NCI-H1092 (cell line): ENCODE results near the gene TPK1.

Experiments
- DNase-seq: peaks from one replicate; lab custom pipeline; 2025; lab: John Stamatoyannopoulos, UW

Gene TPK1

GRCh38 chr7:144835652-144836544 is at the start of gene TPK1:
Gene TPK1, minus strand, starts transcription at chr7:144836053. Its CDS starts 451 bp downstream, at chr7:144835602.
- peak; percentile 90 for DNase-seq

GRCh38 chr7:144885478-144885877 is 49.6 kb upstream of the TPK1 start:
- no peak for DNase-seq

GRCh38 chr7:144884896-144885295 is 49.0 kb upstream of the TPK1 start:
- DNase-seq: no peak

DNA sequence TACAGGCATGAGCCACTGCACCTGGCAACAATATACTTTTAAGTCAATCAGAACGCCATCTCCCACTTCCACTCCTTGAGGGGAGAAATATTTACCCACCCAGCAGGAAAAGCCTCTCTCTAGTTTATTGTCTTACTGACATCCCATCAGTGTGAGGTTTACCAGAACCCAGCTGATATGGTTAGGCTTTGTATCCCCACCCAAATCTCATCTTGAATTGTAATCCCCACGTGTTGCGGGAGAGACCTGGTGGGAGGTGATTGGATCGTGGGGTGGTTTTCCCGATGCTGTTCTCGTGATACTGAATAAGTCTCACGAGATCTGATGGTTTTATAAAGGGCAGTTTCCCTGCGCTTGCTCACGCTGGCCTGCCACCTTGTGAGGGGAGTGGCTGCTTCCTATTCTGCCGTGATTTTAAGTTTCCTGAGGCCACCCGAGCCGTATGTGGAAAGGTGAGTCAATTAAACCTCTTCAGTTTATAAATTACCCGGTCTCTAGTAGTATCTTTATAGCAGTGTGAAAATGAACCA is 37.5 kb upstream of the TPK1 start:
- DNase-seq: no peak

- no peak for DNase-seq
Observed at GRCh38 chr7:144869082-144869481, 33.2 kb upstream of the TPK1 start.

GRCh38 chr7:144866189-144866588 is 30.3 kb upstream of the TPK1 start:
- DNase-seq: no peak

- no peak for DNase-seq
Observed at GRCh38 chr7:144863320-144863647, 27.4 kb upstream of the TPK1 start.

GRCh38 chr7:144862612-144863319 is 26.9 kb upstream of the TPK1 start:
- DNase-seq: no peak

DNA sequence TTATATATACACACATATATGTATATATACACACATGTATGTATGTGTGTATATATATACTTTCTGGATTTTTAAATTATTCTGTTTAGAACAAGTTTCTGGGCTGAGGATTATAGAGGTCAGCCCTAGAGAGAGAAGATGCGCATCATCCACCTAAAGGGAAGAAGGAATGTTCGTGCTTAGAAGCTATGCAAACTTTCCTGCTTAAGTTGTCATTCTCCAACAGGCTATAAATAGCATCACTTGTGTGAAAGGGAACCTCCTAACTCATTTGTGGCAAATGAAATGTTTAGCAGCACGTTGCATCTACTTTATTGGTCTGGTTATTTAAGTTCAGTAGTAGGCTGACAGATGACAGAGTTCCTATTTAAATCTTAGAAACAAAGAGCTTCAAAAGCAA is 23.9 kb upstream of the TPK1 start:
- no peak for DNase-seq

- peak; percentile 4 for DNase-seq
Observed at GRCh38 chr7:144857463-144857862, 21.6 kb upstream of the TPK1 start.

DNA sequence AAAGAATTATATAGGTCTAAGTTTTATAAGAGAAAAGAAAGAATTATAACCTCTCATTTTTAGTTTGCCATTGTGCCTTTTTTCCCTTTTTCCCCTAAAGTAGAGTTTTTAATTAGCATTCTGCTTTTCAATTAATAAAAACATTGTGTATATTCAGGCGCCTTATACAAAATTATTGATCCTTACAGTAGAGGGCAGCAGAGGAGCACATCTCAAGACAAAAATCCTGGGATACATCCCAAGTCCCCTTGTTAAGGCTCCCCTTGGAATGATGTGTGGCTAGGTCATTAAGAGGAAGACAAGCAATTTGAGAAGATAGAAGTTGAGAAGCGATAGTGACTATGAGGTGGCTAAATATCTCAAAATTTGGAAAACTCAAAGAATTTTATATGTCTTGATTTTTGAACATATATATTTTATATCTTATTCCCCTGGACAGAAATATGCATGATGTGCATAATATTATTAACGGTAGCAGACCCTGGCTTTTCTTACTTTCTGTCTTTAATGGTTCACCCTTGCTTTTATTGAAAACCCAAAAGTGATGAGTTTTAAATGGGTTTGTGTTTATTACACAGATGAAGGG is 19.1 kb upstream of the TPK1 start:
- peak; percentile 50 for DNase-seq

DNA sequence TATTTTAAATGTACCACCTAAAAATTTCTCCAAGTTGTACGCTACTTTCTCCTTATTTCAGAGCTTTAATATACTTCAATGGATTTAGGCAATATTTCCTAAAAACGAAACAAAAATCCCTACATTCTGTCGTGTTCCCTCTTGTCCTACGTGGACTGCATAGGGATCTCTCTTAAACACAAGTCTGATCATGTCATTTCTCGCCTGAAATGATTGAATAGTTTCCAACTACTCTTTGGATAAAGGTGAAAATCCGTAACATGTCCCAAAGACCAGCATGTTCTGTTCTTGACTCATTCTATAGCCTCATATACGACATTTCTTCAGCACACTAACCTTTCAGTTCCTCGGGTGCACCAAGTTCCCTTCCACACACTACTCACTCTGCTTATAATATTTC is 17.7 kb upstream of the TPK1 start:
- no peak for DNase-seq

DNA sequence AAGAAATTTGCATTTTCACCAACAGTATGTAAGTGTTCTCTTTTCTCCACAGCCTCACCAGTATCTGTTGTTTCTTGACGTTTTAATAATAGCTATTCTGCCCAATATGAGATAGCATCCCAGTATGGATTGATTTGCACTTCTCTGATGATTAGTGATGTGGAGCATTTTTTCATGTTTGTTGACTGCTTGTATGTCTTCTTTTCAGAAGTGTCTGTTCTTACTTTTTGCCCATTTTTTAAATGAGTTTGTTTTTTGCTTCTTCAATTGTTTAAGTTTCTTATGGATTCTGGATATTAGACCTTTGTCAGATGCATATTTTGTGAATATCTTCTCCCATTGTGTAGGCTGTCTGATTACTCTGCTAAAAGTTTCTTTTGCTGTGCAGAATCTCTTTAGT is 12.2 kb upstream of the TPK1 start:
- no peak for DNase-seq

- DNase-seq: no peak
Observed at GRCh38 chr7:144842377-144842851, 6.6 kb upstream of the TPK1 start.

- DNase-seq: no peak
Observed at GRCh38 chr7:144836545-144836842, 641 bp upstream of the TPK1 start.

GRCh38 chr7:144835155-144835611 is 670 bp downstream of the TPK1 start:
- DNase-seq: peak; percentile 63

- peak; percentile 35 for DNase-seq
Observed at GRCh38 chr7:144834641-144835144, 1.2 kb downstream of the TPK1 start.

DNA sequence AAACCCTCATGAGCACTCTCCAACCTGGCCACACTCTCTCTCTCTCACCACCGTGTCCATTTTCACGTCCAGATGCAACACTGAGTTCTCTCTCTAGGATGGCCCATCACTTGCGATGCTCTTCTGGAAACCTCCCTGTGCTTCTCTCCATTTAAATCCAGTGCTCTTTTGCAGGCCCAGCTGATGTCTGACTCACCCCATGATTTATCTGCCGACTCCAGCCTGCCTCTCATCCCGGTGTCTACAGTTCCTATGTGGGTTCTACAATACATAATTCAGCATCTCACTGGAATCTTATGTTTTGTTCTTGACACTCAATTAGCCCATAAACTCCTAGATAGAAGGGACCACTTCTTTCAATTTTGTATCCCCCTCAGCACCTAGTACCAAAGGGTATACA is 5.0 kb downstream of the TPK1 start:
- no peak for DNase-seq

- no peak for DNase-seq
Observed at GRCh38 chr7:144830024-144830785, 5.6 kb downstream of the TPK1 start.

DNA sequence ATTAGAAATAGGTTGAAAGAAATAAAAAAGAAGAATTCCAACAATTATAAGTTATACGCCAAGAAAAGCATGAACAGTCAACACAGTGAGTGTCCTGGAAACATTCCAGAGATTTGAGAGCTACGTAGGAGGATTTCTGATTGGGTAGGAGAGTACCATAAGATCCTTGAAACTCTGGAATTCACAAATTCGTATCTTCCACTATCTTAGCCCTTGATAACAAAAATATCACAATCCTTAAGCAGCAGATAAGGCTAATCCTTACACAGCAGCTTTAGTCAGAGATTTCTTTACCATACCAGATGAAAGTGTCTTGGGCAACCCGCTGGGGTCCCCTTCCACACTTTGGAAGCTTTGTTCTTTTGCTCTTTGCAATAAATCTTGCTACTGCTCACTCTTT is 8.2 kb downstream of the TPK1 start:
- DNase-seq: no peak

GRCh38 chr7:144826208-144826607 is 9.6 kb downstream of the TPK1 start:
- DNase-seq: no peak

- no peak for DNase-seq
Observed at GRCh38 chr7:144824360-144824759, 11.5 kb downstream of the TPK1 start.
